Suprapubic skin (tissue), 4 donors: ENCODE data around the gene KRTAP9-1.

Source experiments
- EP300 ChIP-seq: sonication (generic); formaldehyde crosslinking; IDR thresholded peaks from one replicate; pipeline ENCODE4 v1.6.1; 2017; ENCODE audit warnings: antibody characterized with exemption
- POLR2A ChIP-seq, 2 donors: fragments of 450-650 bp; IDR thresholded peaks; one replicate each; pipeline ENCODE4 v1.6.1; 2017; ENCODE audit warnings: antibody characterized with exemption in 2 of 2, mild to moderate bottlenecking in 2 of 2, moderate library complexity in 2 of 2
- POLR2AphosphoS5 ChIP-seq, 3 donors: sonication (generic); formaldehyde crosslinking; IDR thresholded peaks; one replicate each; pipeline ENCODE4 v1.6.1; 2017; ENCODE audit warnings: antibody characterized with exemption in 3 of 3
- TF ChIP-seq, protein P1 (sequence below), 2 donors: fragments of 200-600 bp in 1 of 2; fragments of 450-650 bp in 1 of 2; sonication (generic) in 1 of 2; IDR thresholded peaks; one replicate each; pipeline ENCODE4 v1.5.1; 2016 to 2019; ENCODE audit warnings: antibody characterized with exemption in 2 of 2, mild to moderate bottlenecking in 1 of 2, moderate library complexity in 1 of 2

- TF ChIP-seq POLR2A (IDR thresholded peaks at IDR 0.05) (no peak), EP300 (no peak), POLR2AphosphoS5 (IDR thresholded peaks at IDR 0.05) (no peak)
- TF ChIP-seq, protein P1, sequence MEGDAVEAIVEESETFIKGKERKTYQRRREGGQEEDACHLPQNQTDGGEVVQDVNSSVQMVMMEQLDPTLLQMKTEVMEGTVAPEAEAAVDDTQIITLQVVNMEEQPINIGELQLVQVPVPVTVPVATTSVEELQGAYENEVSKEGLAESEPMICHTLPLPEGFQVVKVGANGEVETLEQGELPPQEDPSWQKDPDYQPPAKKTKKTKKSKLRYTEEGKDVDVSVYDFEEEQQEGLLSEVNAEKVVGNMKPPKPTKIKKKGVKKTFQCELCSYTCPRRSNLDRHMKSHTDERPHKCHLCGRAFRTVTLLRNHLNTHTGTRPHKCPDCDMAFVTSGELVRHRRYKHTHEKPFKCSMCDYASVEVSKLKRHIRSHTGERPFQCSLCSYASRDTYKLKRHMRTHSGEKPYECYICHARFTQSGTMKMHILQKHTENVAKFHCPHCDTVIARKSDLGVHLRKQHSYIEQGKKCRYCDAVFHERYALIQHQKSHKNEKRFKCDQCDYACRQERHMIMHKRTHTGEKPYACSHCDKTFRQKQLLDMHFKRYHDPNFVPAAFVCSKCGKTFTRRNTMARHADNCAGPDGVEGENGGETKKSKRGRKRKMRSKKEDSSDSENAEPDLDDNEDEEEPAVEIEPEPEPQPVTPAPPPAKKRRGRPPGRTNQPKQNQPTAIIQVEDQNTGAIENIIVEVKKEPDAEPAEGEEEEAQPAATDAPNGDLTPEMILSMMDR (IDR thresholded peaks at IDR 0.05) = no peak
Measured at GRCh38 chr17:41141361-41141760, 48.3 kb upstream of the KRTAP9-1 start.
